Glomerular visceral epithelial cell (primary cell): ENCODE measurements around the gene IER5.
"Not testable (repeated sequence)": the region's sequence is repeated elsewhere in the genome, so short reads cannot be mapped to it uniquely, and the experiment has no call there.

Experiments used
- DNase-seq: peaks from one replicate; pipeline ENCODE4 v3.0.0-alpha.2; 2016; ENCODE audit errors: extremely low spot score

The IER5 gene

DNA sequence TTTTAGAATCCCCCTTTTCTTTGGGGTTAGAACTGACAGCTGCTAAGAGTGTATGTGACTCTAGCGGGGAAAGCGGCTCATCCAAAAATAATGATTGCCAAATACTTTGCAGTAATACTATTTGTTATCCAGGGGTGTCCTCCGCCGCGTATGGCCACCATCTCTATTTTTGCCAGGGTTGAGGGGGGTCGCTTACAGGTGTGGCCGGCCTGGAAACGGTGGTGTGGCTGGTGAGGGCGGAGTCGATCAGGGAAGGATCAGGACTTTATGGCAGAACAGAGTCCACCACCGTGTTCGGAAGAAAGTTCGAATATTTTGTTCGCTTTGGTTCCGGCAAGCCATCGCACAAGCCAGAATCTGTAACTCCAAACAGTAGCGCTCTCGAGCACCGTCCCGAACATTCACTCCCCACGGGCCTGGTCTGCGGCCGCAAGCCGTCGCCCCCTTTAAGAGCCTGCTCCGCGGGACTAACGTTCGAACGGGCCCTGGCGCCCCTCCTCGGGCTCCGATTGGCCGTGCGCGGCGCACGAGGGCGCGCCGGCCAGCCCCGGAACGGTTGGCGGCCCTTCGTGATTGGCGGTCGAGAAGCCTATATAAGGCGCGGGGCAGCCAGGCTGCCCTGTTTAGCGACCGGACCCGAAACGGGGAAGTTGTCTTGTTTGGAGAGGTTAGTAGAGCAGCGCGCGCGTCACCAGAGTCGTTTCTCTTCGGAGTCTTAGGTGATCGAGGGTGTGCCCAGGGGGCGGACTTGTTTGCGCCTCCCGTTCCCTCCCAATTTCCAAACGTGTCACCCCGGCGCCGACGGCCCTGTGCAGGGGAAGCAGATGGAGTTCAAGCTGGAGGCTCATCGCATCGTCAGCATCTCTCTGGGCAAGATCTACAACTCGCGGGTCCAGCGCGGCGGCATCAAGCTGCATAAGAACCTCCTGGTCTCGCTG lies at the start of gene IER5:
TSS of gene IER5 (plus strand) at position 622 of the 938 bp plus-strand sequence. CDS start at position 825, 203 bp downstream.
- DNase-seq = peak; percentile 98

DNA sequence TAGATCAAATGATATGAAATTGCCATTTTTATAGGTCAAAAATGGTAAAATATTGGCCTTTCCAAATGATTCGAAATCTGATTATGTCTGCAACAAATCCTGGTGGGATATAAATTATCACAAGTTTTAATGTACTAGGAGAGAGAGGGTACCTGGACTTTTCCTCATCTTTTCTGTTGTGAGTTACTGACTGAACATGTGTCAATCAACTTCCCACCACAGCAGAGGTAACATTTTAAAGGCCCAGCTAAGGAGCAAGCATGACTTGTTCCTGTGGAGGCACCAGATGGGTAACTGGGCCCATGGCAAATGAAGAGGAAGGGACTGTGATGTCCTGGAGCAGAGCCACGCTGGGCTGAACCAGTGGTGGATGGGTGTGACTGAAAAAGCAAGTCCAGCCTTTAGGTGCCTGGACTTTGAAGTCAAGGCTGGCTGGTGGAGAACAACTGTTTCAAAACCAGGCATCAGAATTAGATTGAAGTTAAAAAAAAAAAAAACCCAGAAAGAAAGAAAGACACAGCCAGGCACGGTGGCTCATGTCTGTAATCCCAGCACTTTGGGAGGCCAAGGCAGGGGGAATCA lies 48.1 kb upstream of the IER5 start:
- DNase-seq = no peak

DNA sequence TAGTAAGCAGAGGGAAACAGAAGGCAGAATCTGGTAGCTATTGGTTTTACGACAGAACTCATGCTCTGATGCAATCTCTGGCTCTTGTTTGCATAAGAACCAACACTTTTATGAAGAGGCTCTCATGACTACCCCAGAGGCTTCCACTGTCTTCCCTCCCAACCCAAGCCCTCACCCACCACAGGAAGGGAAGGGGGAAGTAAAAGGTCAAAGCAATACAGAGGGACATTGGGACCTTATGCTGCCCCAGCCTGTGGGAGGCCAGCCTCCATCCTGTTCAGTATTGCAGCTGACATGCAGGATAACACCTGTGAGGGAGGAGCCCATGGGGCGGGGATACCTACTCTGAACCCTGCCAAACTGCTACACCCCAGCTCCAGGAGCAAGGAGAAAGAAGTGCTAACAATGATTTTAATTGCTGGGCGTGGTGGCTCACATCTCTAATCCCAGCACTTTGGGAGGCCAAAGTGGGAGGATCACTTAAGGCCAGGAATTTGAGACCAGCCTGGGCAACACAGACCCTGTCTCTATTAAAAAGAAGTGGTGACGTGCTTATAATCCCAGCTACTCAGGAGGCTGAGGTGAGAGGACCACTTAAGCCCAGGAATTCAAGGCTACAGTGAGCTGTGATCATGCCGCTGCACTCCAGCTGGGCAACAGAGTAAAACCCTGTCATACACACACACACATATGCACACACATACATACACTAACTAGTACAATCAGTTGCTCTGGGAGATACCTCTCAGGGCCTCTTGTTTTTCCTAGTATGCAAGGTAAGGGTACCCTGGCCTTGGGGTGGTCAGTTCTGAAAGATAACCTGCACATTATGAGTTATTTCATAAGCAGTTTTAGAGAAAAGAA lies 45.2 kb upstream of the IER5 start:
- DNase-seq = no peak

DNA sequence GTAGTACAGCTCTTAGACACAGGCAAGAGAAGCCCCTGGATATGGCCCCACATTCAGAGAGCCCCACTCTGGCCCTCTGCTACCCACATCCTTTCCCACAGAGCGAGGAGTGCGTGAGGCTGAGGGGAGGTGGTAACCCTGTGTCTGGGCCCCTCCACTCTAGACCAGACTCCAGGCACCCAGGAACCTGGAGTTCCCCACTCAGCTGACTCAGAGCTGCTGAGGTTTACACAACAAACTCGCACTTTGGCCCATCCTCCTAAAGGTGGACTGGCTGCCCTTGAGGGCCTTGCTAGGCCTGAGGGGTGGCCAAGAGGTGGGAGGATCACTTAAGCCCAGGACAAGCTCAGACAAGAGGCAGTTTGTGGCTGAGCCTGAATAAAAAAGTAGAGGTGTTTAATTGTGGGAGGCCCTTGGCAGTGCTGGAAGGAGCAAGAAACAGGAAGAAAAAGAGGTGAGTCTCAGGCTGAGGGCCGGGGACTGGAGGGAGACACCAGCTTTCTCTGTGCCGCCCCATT lies 44.0 kb upstream of the IER5 start:
- DNase-seq = peak; percentile 75

DNA sequence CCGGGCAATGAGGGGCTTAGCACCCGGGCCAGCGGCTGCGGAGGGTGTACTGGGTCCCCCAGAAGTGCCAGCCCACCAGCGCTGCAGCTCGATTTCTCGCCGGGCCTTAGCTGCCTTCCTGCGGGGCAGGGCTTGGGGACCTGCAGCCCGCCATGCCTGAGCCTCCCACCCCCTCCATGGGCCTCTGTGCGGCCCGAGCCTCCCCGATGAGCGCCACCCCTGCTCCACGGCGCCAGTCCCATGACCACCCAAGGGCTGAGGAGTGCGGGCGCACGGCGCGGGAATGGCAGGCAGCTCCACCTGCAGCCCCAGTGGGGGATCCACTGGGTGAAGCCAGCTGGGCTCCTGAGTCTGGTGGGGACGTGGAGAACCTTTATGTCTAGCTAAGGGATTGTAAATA lies 42.6 kb upstream of the IER5 start:
- not testable (repeated sequence) for DNase-seq

DNA sequence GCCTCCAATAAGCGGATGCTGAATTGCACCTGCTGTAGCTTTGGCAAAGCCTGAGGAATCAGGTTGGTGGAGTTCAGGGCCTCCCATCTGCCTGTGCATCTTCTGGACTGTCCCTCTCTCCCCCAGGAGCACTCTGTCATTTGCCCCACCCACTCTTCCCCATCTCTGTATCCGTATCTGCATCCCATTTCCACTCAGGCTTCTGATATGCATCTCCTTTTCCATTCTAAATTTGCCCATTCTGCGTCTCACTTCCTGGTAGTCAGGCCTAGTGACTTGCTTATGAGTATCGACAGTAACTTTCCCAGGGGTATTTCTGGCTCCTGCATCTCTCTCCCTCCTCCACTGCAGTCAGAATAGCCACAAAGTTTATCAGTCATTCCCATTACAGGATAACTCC lies 39.1 kb upstream of the IER5 start:
- no peak for DNase-seq

DNA sequence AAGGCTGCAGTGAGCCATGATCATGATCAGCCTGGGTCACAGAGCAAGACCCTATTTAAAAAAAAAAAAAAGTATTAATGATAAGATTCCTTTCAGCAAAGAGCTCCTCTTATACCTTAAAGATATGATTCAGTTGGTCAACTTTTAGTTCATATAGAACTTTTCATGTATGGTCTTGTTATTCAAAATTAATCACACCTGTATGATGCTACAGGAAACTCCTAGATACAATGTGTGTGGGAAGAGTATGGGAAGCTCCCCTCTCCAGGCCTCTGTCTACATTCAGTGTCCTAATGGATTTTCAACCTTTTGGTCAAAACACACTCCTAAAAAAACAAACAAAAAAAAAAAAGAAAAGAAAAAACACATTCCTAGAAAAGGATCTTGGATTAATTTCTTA lies 37.6 kb upstream of the IER5 start:
- no peak for DNase-seq

DNA sequence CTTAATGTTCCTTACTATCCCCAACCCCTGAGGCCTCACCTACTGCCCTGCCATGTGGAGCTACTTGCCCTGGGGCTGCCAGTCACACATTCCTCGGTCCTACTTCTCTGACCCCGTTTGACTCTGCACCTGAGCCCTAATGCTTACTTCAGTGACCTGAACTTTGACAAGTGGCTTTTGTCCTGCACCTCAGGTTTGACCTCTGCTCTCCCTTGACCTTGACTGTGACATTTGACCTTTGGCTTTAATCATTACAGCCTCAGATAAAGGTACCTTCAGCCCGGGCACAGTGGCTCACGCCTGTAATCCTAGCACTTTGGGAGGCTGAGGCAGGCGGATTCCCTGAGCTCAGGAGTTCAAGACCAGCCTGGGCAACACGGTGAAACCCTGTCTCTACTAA lies 31.9 kb upstream of the IER5 start:
- DNase-seq = no peak

DNA sequence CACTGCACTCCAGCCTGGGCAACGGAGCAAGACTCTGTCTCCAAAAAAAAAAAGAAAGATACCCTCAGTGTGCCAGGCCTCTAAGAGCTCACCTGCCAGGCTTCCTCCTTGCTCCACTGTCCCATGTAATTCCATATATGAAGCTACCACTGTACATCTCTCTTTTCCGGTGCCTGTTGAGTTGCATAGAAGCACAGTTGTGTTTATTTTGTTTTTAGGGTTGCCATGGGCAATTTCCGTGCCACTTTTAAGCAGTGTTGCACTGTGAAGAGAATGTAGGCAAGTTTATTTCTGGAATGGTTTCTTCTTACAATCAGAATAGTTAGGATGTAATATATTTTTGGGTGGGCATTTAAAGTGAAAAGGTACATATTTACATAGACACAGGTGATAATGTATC lies 31.4 kb upstream of the IER5 start:
- DNase-seq = no peak

DNA sequence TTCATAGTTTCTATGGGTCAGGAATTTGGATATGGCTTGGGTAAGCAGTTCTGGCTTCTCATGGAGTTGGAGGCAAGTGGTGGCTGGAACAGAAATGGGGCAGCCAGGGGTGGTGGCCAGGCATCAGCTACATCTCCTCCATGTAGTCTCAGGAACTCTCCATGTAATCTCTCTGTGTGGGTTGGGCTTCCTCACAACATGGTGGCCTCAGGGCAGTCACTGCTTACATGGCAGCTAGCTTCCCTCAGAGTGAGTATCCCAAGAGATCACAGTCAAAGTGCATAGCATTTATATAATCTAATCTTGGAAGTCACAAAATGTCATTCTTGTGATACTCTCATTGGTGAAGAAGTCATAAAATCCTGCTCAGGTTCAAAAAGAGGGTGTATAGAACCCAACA lies 29.1 kb upstream of the IER5 start:
- DNase-seq = no peak

DNA sequence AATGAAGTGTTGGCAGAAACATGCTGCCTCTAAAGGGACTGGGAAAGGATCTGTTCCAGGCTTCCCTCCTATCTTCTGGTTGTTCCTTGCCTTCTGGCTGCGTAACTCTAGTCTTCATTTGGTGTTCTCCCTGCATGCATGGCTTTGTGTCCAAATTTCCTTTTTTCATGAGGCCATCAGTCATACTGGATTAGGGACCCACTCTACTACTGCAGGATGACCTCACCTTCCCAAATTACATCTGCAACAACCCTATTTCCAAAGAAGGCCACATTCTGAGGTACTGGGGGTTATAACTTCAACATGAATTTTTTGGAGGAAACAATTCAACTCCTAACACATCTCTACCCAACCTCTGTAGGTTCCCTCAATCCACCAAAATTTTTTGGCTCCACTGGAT lies 28.4 kb upstream of the IER5 start:
- no peak for DNase-seq

DNA sequence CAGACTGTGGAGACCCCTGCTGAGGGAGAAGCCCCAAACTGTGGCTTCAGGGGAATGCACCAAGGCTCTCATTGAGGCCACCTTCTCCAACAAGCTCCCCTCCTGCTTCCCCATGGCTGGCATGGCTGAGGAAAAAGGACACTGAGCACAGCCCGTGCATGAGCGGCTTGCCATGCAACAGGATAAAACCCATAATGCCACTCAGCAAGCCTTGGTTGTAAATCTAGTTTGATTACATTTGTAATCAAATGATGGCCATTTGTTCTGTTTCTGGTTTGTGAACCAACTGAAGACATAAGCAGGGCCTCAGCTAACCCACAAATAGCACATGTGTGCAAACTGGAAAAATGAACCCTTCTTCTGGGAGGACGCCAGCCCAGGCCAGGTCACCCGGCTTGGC lies 27.6 kb upstream of the IER5 start:
- DNase-seq = not testable (repeated sequence)

DNA sequence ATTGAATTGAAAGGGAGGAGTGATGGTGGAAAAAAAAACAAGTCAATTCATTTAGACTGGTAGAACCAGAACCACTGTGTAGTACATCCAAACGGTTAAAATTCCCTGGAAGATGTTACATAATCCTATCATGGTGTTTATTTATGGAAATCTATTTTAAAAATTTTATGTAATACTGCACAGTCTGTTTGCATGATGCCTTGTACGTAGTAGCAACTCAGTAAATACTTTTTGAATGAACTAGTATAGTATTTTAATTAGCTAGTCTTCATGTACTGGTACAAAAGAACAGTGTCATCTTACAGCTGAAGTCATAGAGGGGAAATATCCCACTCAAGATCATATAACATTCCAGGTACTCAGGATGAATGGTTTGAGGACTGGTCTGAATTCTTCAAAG lies 27.0 kb upstream of the IER5 start:
- DNase-seq = no peak

DNA sequence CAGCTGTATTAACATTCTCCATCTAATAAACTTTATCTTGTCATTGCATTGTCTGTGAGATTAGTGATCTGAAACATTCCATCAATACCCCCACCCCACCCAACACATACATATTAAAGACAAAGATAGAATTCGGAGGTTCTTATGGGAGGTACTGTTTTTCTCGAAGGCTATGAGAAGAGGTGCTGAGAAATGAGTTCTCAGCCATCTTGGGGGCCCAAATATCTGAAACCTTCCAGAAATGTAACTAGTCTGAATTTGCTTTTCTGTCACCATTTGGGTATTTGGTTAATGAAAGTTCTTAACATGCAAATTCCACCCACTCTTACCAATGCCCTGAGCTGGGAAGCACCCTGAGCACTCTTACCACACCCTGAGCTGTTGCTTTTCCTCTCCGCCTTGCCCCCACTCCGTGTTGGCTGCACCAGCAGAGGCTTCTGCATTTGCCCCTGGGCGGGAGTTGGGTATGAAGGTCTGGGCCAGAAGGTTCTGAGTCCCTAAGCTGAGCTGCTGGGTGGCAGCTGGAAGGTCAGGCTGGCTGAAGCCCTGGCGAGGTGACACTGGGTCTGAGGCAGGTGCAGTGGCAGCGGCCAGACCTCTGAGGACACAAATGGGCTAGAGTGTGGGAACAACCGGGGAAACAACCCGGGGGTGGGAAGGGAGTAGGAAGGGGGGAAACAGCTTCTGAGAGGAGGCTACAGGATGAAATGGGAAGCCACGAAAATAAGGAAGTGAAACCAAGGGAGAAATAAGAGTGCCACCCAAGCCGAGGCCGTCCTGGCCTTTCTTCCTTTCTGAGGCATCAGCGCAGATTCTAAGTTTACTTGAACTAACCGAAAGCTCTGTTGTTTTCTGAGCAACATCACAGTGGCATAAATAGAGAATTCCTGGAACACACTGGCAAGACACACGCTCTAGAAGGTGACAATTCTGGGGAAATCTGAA lies 26.3 kb upstream of the IER5 start:
- no peak for DNase-seq

DNA sequence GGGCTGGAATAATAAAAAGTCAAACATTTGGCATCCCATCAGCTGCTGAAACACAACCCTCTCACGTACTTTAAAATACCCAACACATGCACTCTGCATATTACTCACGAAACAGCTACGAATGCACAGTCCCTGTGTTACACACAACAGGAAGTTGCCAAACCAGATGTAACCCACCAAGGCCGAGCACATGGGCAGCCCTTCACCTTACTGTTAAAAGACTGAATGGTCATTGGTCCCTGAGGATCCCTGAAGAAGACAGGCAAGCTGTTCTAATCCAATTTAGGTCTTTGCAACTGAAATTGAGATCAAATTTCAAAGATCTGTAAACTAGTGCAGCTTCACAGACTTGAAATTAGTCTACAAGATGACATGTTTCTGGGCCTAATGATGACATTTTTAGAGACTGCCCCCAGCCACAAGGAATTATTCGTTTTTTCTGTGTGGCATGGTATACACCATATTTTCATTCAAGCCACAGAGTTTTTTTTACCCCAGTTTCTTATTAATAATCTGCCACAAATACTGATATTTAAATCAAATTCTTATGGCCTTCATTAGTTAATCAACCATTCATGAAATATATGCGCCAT lies 25.6 kb upstream of the IER5 start:
- DNase-seq = no peak

DNA sequence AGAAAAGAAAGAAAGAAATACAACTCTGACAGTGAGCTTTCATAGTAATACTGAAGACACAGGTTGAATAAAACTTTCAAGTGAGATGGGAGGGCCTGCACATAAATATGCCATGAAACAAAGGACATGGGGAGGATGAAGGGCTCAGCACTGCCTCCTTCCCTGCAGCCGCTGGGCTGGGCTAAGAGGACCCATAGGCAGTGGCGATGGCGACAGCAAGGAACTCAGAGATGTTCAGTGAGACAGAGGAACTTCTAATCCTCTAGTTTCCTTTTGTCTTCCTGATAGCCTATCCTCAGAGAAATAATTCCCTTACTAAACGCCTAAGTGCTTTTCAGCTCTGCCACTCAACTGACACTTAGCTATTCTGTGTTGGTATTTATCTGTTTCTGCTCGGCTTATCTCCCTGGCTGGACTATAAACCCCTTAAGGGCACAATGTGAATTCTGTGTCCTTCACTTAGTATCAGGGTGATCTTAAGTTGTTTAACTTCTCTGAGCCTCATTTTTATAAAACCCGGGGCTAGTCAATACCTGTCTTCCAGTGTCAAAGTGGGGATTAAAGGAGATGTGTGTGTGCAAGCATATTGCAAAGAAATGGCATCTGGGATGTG lies 24.4 kb upstream of the IER5 start:
- DNase-seq = no peak

DNA sequence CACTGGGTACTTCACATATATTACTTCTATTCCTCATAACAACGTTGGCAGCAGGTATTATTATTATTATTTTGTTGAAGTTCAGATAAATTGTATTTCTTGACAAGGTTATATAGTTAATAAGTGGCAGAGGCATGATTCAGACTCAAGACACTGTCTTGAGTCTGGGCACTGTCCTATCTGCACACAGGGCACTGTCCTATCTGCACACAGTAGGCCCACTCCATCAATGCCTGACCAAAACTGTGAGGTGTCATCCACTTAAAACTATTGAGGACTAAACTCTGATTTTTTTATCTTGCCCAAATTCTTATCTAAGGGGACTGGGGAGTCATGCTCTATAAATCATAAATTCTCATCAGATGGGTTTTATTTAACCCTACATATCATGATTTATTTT lies 23.8 kb upstream of the IER5 start:
- no peak for DNase-seq

DNA sequence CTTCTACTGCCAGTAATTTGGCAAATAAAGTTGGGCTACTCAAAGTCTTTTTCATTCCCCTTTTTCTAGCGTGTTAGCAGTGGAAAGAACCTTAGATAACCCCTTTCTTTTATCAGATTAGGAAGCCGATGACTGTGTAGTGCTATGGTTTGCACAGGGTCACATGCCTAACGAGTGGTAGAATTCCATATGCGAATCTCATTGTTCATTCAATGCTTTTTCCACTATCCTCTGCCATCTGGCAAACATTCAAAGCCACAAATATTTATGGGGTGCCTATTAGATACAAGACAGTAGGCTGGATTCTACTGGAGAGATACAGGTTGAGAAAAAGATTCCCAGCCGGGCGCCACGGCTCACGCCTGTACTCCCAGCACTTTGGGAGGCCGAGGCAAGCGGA lies 14.9 kb upstream of the IER5 start:
- peak; percentile 19 for DNase-seq

DNA sequence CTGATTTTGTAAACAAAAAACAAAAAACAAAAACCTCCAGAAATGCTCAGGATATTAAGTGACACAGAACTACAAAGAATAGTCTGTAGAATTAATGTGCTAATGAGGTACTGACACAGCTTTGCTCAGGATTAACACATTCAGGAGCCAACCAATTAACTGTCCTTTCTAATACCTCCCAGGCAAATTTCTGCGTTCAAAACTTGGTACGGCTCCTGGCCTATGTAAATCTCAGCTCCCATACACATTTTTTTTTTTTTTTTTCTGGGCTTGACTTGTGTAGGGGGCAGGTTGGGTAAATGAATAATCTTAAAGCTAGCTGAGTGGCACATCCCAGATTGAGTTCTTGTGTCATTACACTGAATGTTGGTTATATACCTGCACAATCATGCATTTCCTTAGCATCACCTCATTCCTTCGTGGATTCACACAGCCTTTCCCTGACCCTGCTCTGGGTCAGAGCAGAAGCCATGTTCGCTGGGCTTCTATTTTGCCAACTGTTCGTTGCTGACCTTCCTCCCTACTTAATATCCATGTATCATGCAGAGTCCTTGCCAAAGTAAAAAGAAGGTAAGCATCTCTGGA lies 12.6 kb upstream of the IER5 start:
- peak; percentile 70 for DNase-seq

DNA sequence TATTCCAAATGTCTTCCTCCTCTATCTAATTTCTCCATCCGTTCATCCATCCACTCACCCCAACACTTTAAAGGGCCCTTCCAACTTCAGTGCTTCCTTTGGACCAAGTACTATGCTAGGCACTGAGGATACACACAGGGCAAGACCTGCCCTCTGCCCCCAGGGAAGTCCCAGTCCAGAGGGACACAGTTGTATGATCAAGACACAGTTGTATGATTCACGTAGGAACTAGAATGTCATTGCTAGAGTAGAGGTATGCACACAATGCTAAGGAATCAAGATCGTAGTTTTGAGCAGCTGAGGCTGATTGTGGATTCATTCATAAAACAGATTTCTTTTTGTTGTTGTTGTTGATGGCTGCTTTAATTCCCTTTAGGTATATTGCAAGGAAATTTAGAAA lies 11.6 kb upstream of the IER5 start:
- DNase-seq = no peak
